ENCODE measurements around the gene ZBTB5.
"Not testable (repeated sequence)": the region's sequence is repeated elsewhere in the genome, so short reads cannot be mapped to it uniquely, and the experiment has no call there.

The ZBTB5 gene, protein sequence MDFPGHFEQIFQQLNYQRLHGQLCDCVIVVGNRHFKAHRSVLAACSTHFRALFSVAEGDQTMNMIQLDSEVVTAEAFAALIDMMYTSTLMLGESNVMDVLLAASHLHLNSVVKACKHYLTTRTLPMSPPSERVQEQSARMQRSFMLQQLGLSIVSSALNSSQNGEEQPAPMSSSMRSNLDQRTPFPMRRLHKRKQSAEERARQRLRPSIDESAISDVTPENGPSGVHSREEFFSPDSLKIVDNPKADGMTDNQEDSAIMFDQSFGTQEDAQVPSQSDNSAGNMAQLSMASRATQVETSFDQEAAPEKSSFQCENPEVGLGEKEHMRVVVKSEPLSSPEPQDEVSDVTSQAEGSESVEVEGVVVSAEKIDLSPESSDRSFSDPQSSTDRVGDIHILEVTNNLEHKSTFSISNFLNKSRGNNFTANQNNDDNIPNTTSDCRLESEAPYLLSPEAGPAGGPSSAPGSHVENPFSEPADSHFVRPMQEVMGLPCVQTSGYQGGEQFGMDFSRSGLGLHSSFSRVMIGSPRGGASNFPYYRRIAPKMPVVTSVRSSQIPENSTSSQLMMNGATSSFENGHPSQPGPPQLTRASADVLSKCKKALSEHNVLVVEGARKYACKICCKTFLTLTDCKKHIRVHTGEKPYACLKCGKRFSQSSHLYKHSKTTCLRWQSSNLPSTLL

GRCh38 chr9:37465249-37466036, at the start of gene ZBTB5:
TSS of gene ZBTB5 (minus strand) at chr9:37465450. CDS start at chr9:37442551, 22,899 bp downstream.
- Histone ChIP-seq H3K4me3 (replicated peaks; ENCODE audit: low read depth, low read length) (peak within 1 kb of the TSS; percentile 98), H3K27me3 (replicated peaks; ENCODE audit: control insufficient read depth, insufficient read depth, low read length) (no peaks in the 10 kb centered on the region), H3K36me3 (ENCODE audit: control insufficient read depth, insufficient read depth, low read length) (no peaks in the 10 kb centered on the region; the same call in 1 of the 2 replicates)
- DNase-seq (ENCODE audit: extremely low read depth, insufficient read length): peak; percentile 97
- TF ChIP-seq CTCF (IDR thresholded peaks at IDR 0.05; ENCODE audit: insufficient read depth, low read length, poor library complexity, severe bottlenecking): no peak

- Histone ChIP-seq H3K27me3 (replicated peaks; ENCODE audit: control insufficient read depth, insufficient read depth, low read length) (no peaks in the 10 kb centered on the region), H3K4me3 (replicated peaks; ENCODE audit: low read depth, low read length) (no peak overlapping the region), H3K36me3 (ENCODE audit: control insufficient read depth, insufficient read depth, low read length) (peaks cover 25% of the 10 kb centered on the region)
- TF ChIP-seq CTCF (IDR thresholded peaks at IDR 0.05; ENCODE audit: insufficient read depth, low read length, poor library complexity, severe bottlenecking): no peak
- DNase-seq (ENCODE audit: extremely low read depth, insufficient read length): no peak
These were observed 49.7 kb upstream of the ZBTB5 start for GRCh38 chr9:37514999-37515398.

GRCh38 chr9:37514415-37514814, 49.2 kb upstream of the ZBTB5 start:
- DNase-seq (ENCODE audit: extremely low read depth, insufficient read length); H3K27me3 ChIP-seq (replicated peaks; ENCODE audit: control insufficient read depth, insufficient read depth, low read length); H3K4me3 ChIP-seq (replicated peaks; ENCODE audit: low read depth, low read length): not testable (repeated sequence)
- peaks cover 24% of the 10 kb centered on the region for H3K36me3 ChIP-seq (ENCODE audit: control insufficient read depth, insufficient read depth, low read length)

- Histone ChIP-seq H3K27me3 (replicated peaks; ENCODE audit: control insufficient read depth, insufficient read depth, low read length) (no peaks in the 10 kb centered on the region), H3K36me3 (ENCODE audit: control insufficient read depth, insufficient read depth, low read length) (peaks cover 18% of the 10 kb centered on the region), H3K4me3 (replicated peaks; ENCODE audit: low read depth, low read length) (no peak overlapping the region)
- no peak for TF ChIP-seq CTCF (IDR thresholded peaks at IDR 0.05; ENCODE audit: insufficient read depth, low read length, poor library complexity, severe bottlenecking)
- DNase-seq (ENCODE audit: extremely low read depth, insufficient read length): no peak
These were observed 47.2 kb upstream of the ZBTB5 start for GRCh38 chr9:37512437-37512836.

GRCh38 chr9:37511016-37512010, 46.1 kb upstream of the ZBTB5 start:
- Histone ChIP-seq H3K27me3 (replicated peaks; ENCODE audit: control insufficient read depth, insufficient read depth, low read length) (no peaks in the 10 kb centered on the region), H3K36me3 (ENCODE audit: control insufficient read depth, insufficient read depth, low read length) (peaks cover 18% of the 10 kb centered on the region), H3K4me3 (replicated peaks; ENCODE audit: low read depth, low read length) (no peak overlapping the region)
- no peak for DNase-seq (ENCODE audit: extremely low read depth, insufficient read length)
- peak; percentile 55 for TF ChIP-seq CTCF (IDR thresholded peaks at IDR 0.05; ENCODE audit: insufficient read depth, low read length, poor library complexity, severe bottlenecking)

GRCh38 chr9:37510053-37510452, 44.8 kb upstream of the ZBTB5 start:
- not testable (repeated sequence) for H3K4me3 ChIP-seq (replicated peaks; ENCODE audit: low read depth, low read length); DNase-seq (ENCODE audit: extremely low read depth, insufficient read length); H3K27me3 ChIP-seq (replicated peaks; ENCODE audit: control insufficient read depth, insufficient read depth, low read length)
- H3K36me3 ChIP-seq (ENCODE audit: control insufficient read depth, insufficient read depth, low read length): peaks cover 15% of the 10 kb centered on the region
